ENCODE results near the gene TEX51.

The TEX51 gene

GRCh38 chr2:126898636-126899035, at the start of gene TEX51:
Gene TEX51, plus strand, starts transcription at chr2:126898890. Its CDS starts 29 bp downstream, at chr2:126898919.
- no peak for DNase-seq (ENCODE audit: low read depth, low spot score)

- DNase-seq (ENCODE audit: low read depth, low spot score), result no peak
These were observed 49.6 kb upstream of the TEX51 start for GRCh38 chr2:126849054-126849453.

GRCh38 chr2:126849486-126849885, 49.2 kb upstream of the TEX51 start:
- no peak for DNase-seq (ENCODE audit: low read depth, low spot score)

GRCh38 chr2:126849991-126850535, 48.6 kb upstream of the TEX51 start:
- no peak for DNase-seq (ENCODE audit: low read depth, low spot score)

- DNase-seq (ENCODE audit: low read depth, low spot score), result no peak
These were observed 47.8 kb upstream of the TEX51 start for GRCh38 chr2:126850940-126851339.

GRCh38 chr2:126851756-126852155, 46.9 kb upstream of the TEX51 start:
- DNase-seq (ENCODE audit: low read depth, low spot score), result no peak

- no peak for DNase-seq (ENCODE audit: low read depth, low spot score)
These were observed 46.3 kb upstream of the TEX51 start for GRCh38 chr2:126852361-126852760.

GRCh38 chr2:126855606-126856005, 43.1 kb upstream of the TEX51 start:
- DNase-seq (ENCODE audit: low read depth, low spot score), result no peak

GRCh38 chr2:126856403-126856802, 42.3 kb upstream of the TEX51 start:
- DNase-seq (ENCODE audit: low read depth, low spot score), result no peak

- no peak for DNase-seq (ENCODE audit: low read depth, low spot score)
These were observed 41.2 kb upstream of the TEX51 start for GRCh38 chr2:126857502-126857901.

- no peak for DNase-seq (ENCODE audit: low read depth, low spot score)
These were observed 40.7 kb upstream of the TEX51 start for GRCh38 chr2:126858013-126858412.

GRCh38 chr2:126858436-126858835, 40.3 kb upstream of the TEX51 start:
- no peak for DNase-seq (ENCODE audit: low read depth, low spot score)

GRCh38 chr2:126858991-126859390, 39.7 kb upstream of the TEX51 start:
- no peak for DNase-seq (ENCODE audit: low read depth, low spot score)

- no peak for DNase-seq (ENCODE audit: low read depth, low spot score)
These were observed 39.1 kb upstream of the TEX51 start for GRCh38 chr2:126859631-126860030.

GRCh38 chr2:126860385-126860784, 38.3 kb upstream of the TEX51 start:
- DNase-seq (ENCODE audit: low read depth, low spot score), result no peak

GRCh38 chr2:126862730-126863129, 36.0 kb upstream of the TEX51 start:
- no peak for DNase-seq (ENCODE audit: low read depth, low spot score)

GRCh38 chr2:126863336-126864015, 35.2 kb upstream of the TEX51 start:
- peak; percentile 44 for DNase-seq (ENCODE audit: low read depth, low spot score)

GRCh38 chr2:126864861-126865260, 33.8 kb upstream of the TEX51 start:
- no peak for DNase-seq (ENCODE audit: low read depth, low spot score)

GRCh38 chr2:126866451-126866850, 32.2 kb upstream of the TEX51 start:
- no peak for DNase-seq (ENCODE audit: low read depth, low spot score)

GRCh38 chr2:126874961-126875360, 23.7 kb upstream of the TEX51 start:
- DNase-seq (ENCODE audit: low read depth, low spot score), result no peak

- peak; percentile 91 for DNase-seq (ENCODE audit: low read depth, low spot score)
These were observed 22.1 kb upstream of the TEX51 start for GRCh38 chr2:126876631-126877030.

GRCh38 chr2:126877041-126877440, 21.6 kb upstream of the TEX51 start:
- DNase-seq (ENCODE audit: low read depth, low spot score), result no peak

- DNase-seq (ENCODE audit: low read depth, low spot score), result no peak
These were observed 20.7 kb upstream of the TEX51 start for GRCh38 chr2:126877861-126878565.
